GM19468 (cell line): ENCODE results near the gene N4BP2L2.
A peak's percentile ranks its signal among the peaks of the same experiment; 100 is the strongest.
"Not testable (repeated sequence)": the region's sequence is repeated elsewhere in the genome, so short reads cannot be mapped to it uniquely, and the experiment has no call there.

Source experiments
- ATAC-seq: cut with Tn5 transposase; IDR thresholded peaks from one replicate; pipeline ENCODE4 v1.9.1; 2021; ENCODE audit warnings: mild to moderate bottlenecking, moderate library complexity, moderate number of reproducible peaks; ENCODE audit not compliant: unreplicated experiment; ENCODE audit errors: extremely low read depth

N4BP2L2 gene

DNA sequence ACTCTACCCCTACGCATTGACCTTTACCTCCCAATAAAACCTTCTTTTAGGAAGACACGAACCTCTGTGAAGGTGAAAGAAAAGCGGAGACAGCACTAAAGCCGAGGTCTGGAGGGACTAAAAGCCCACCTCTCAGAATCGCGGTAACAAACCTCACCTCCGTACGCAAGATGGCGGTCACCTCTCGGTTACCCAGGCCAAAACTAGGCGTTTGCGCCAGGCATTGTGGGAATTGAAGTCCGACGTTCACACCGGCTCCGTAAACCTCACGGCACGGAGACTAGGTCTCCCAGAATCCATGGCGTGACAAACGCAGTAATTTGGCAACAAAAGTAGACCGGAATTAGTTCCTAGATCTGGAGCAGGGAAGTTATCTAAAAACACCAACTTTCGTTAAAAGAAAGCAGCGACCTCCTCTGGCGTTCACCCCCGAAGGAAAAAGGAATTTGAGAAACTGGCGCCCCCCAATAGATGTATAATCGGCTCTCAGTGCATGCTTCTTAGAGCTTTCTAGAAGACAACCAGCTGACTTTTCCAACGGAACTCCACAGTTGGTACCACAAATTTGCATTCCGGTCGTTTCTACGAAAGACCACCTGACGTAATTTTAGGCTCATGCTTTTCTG lies at the start of gene N4BP2L2:
Gene N4BP2L2, minus strand, starts transcription at position 175 of the 626 bp plus-strand sequence. CDS start 1,768 bp downstream, outside the sequence.
- ATAC-seq, result peak; percentile 99

DNA sequence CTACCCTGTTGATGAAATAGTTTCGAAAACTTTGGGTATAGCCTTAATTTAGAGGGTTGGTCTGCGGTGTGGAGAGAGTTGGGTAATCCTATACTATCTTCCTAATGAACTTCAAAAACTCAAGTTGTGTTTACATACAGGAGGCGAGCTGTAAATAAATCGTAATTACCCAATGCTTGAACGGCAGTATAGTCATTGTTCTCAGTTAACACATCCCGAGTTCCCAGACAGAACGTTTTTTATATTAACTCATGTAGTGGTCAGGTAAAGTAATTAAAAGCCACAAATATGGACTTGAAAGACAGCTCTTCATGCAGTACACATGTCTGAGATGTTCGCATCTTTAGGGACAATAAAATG lies 49.2 kb upstream of the N4BP2L2 start:
- no peak for ATAC-seq

DNA sequence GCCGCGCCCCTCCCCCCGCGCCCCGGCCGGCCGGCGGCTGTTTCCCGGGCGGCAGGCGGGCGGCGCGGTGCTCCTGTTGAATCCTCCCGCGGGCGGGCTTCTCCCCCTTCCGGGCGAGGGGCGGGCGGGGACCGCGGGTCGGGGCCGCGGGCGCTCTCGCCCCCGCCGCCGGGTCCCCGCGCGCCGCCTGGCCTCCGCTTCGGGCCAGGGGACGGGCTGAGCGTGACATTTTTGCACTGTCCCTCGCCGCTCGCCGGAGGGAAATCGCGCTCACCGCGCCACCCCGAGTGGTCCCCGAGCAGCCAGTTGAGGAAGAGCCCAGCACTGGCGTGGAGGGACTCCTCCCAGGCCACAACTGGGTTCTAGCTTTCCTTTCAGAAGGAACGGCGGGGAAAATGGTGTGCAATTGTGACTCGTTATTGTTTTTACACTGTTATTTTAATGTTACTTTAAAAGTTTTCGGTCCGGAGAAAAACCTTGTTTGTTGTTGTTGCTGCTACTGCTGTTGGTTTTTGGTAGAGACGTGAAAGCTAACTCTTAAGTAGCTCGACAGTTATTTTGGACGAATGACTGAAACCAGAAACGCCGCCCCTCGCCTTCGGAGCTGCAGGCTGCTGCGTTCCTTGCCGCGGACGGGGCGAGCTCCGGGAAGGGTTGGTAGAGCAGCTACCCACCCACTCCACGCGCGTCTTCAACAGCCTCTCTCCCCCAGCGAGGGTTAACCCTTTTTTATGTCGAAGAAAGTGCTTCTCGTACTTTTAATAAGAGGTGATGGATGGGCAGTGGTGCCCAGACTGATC lies 48.6 kb upstream of the N4BP2L2 start:
- peak; percentile 15 for ATAC-seq

DNA sequence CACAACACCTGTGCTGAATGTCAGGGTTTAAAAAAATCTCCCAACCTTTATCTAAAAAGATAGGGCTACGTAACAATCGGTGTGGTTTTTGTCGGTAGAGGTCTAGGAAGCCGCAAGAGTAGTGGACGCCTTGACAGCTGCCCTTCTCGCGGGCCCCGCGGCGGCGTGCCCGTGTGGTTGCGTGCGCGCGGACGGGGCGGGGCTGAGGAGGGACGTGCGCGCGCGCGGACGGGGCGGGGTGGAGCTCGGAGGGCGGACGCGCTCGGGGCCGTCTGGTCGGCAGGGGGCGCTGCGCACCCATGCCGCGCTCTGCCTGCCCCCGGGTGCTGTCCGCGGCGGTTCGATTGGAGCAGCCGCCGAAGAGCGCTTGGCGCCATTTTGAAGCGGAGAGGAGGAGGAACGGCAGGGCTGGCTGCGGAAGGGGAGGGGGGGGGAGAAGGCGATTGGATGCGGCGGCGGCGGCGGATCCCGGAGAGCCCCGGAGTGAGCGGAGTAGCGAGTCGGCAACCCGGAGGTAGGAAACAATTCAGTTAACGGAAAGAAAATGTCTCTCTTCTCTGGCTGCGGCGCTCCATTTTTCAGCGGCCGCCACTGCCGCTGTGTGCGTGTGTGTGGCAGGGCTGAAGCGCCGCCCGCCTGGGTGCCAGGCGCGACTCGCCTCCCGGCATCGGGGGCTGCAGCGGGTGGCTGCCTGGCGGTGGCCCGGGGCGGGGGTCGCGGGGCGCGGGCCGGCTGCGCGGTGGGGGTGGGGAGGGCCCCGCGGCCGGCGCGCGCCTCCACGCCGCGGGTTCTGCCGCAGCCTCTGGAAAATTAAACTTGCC lies 47.7 kb upstream of the N4BP2L2 start, which contains the start of gene PDS5B:
Gene PDS5B, plus strand, starts transcription at position 373 of the 821 bp plus-strand sequence. CDS start 62,321 bp downstream, outside the sequence.
- ATAC-seq, result peak; percentile 73

DNA sequence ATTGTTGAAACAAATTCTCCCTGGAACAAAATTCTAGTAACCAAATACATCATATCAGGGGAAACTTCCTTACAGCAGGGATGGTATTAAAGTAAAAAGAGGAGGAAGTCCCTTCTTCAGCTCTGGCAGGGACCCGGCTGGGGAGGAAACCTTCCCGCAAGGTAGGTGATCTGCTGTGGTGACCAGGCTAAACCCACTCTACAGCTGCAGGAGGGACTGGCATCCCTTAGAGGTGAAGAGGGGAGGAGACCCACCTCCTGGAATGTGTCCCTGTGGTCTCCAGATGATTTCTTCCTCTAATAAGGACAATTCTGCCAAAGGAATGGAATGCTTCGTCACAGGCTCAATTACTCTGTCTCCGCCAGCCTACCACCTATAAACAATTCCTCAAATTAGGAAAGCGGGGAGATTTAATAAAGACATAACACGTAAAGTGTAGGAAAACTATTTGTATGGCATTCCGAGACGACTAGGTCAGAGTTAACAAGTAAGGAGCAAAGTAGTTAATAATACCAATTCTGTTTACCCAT lies 47.0 kb upstream of the N4BP2L2 start:
- ATAC-seq, result no peak

DNA sequence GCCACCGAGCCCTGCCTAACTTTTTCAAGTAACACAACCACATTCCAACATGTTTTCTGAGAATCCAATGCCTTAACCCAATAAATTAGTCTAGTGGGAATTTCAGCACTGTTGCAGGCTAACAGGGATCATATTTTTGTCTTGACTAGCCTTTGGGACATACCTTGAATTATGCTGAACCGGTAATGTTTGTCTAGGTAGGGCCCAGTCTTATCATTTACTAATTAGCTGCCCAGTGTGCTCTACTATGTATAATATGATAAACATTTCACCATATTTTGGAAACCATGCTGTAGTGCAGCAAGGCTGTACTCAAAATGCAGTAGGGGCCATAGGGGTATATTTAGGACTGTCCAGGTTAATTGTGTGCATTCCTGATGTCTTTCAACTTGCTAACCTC lies 44.4 kb upstream of the N4BP2L2 start:
- ATAC-seq, result no peak

DNA sequence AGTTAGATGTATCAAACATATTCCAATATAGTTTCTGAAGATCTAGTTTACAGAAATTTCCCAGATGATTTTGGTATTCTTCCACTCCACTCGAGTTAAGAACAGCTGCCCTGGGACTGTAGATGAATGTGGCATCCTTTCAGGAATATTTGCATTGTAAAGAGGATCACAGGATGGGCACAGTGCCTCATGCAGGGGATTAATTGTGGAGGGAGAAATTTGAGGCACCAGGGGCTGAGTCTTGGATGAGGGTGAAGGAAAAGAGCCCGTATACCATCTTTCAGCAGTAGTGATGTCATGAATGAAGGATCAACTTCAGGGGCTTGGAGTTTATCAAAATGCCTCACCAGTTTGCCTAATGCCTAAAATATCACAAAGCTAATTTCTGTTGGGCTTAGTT lies 43.7 kb upstream of the N4BP2L2 start:
- ATAC-seq, result no peak

DNA sequence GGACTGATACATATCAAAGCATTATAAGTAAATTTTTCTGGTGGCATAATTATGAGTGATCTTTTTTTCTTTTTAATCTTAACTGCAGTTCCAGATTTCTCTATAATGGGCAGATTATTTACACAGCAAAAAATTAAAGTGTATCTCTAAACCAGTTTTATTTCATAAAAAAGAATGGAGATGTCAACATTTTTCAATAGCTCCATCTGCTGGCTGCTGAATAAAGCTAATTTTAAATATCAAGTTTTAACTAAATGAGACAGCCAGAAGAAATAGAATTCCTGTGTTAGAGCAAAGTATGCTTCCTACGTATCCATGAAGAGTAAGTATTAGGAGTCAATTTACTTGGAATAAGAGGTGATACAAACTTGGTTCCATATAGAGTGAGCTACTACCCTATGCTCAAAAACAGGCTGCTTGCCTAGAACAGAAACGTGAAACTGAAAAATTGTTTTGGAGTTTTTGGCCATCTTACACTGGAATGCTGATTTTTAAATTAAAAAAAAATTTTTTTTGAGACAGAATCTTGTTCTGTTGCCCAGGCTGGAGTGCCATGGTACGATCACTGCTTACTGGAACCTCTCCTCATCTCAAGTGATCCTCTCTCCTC lies 42.7 kb upstream of the N4BP2L2 start:
- no peak for ATAC-seq

DNA sequence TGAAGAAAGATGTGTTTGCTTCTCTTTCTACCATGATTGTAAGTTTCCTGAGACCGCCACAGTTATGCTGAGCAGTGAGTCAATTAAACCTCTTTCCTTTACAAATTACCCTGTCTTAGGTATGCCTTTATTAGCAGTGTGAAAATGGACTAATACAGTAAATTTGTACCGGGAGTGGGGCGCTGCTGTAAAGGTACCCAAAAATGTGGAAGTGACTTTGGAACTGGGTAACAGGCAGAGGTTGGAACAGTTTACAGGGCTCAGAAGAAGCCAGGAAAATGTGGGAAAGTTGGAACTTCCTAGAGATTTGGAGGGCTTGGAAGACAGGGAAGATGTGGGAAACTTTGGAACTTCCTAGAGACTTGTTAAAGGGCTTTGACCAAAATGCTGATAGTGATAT lies 38.4 kb upstream of the N4BP2L2 start:
- no peak for ATAC-seq

DNA sequence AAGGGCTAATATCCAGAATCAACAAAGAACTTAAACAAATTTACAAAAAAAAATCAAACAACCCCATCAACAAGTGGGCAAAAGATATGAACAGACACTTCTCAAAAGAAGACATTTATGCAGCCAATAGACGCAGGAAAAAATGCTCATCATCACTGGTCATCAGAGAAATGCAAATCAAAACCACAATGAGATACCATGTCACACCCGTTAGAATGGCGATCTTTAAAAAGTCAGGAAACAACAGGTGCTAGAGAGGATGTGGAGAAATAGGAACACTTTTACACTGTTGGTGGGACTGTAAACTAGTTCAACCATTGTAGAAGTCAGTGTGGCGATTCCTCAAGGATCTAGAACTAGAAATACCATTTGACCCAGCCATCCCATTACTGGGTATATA lies 37.1 kb upstream of the N4BP2L2 start:
- ATAC-seq, result not testable (repeated sequence)

DNA sequence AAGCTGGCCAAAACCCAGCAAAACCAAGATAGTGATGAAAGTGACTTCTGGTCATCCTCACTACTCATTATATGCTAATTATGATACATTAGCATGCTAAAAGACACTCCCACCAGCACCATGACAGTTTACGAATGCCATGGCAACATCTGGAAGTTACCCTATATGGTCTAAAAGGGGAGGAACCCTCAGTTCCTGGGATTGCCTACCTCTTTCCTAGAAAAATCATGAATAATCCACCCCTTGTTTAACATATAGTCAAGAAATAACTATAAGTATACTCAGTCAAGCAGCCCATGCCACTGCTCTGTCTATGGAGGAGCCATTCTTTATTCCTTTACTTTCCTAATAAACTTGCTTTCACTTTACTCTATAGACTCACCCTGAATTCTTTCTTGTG lies 22.2 kb upstream of the N4BP2L2 start:
- ATAC-seq, result not testable (repeated sequence)

DNA sequence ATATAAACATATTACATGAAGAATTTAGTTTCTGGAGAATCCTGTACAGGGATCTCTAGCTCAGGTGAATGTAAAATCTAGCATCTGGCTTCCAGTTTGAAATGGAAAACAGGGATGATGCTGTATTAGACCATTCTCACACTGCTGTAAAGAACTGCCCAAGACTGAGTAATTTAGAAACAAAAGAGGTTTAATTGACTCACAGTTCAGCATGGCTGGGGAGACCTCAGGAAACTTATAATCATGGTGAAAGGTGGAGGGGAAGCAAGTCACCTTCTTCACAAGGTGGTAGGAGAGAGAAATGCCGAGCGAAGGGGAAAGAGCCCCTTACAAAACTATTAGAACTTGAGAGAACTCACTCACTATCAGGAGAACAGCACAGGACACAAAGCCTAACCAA lies 17.0 kb upstream of the N4BP2L2 start:
- ATAC-seq, result no peak

DNA sequence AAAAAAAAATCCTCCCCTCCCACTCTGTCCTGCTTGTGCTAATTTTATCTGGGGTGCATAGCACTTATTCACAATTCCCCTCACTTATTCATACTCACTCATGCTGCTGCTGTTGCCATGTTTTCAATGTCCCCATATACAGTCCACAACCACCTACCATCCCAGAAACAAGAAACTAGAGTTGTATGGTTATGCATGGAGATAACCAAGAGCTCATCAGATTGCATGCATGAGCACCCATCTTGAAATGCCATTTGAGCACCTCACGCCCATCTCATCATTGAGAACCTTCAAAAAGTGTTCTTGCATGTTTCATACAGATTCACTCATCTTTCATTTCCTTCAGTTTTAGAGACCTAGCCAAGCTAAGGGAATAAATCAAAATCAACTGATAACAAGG lies 15.1 kb upstream of the N4BP2L2 start:
- no peak for ATAC-seq

DNA sequence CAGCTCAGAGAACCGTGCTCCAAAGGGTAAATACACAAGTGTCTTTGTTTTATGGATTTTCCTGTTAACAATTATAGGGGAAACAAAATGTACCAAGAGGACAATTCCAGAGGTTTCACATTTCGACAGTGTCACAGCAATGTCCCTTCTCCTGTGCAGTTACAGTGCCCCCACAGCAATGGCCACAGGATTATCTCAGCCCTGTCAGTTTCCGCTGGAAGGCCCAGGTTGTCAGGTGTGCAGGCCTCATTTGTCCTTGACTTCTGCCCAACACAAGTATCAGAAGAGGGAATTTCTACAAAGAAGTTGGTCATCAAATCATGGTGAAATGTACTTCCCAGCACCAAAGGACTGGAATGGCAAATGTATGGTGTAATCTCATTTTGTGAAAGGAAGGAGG lies 11.2 kb upstream of the N4BP2L2 start:
- ATAC-seq, result no peak

DNA sequence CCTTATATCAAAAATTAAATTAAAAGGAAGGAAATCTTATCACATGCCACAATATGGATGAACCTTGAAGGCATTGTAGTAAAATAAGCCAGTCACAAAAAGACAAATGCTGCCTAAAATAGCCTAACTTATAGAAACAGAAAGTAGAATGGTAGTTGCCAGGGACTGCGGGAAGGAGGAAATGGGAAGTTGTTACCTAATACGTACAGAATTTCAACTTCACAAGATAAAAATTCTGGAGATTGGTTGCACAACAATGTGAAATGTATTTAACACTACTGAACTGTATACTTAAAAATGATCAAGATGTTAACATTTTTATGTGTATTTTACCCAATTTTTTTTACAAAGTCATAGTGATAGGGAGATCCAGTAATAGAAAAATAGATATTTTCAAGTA lies 10.2 kb upstream of the N4BP2L2 start:
- no peak for ATAC-seq

DNA sequence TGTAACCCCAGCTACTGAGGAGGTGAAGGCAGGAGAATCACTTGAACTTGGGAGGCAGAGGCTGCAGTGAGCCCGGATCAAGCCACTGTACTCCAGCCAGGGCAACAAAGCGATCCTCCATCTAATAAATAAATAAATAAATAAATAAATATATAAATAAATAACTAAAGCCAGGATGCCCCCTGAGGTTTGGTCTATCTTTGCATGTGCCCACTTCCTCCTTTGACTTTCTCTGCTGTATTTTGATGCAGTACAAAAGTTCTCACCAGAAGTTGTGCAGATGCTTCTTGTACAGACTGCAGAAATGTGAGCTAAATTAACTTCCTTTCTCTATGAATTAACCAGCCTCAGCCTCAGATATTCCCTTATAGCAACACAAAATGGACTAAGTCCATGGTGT lies 6.5 kb upstream of the N4BP2L2 start:
- ATAC-seq, result peak; percentile 46

DNA sequence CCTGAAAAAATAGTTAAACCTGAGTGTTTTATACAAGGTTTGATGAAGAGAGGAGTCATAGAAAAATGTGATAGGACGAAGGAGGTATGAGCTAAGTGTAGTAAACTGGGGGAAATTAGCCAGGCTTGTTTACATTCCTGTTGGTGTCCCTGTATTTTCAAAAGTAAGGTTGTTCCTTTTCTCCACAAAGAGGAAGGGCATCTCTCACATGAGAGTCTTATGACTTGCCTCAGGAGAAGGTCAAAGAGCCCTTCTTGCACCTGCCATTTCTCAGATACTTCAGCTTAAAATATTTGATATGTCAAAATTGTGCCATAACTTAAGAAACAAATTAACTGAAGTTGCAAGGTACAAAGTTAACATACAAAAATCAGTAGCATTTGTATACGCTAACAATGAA lies 3.6 kb upstream of the N4BP2L2 start:
- ATAC-seq, result no peak

DNA sequence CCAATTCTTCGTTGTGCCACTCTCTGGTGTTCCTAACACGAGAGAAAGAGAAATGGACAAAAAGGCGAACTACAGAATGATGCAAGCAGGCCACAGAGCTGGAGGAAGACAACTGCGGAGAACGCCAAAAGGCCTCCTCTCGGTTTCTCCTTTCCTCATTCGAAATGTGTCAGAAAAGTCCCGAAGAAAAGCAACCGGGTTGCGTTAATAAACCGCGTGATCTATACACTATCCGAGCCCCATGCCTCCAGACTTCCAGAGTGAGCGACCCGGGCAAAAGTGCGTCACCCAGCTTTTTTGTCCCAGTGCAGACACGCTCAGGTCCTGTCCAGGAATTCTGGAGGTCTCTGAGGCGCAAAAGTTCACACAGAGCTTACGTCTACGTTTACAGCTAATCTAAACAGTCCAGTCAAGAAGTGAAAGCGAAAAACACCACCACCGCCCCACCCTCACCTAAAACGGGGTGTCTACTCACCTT lies 413 bp downstream of the N4BP2L2 start:
- peak; percentile 4 for ATAC-seq

DNA sequence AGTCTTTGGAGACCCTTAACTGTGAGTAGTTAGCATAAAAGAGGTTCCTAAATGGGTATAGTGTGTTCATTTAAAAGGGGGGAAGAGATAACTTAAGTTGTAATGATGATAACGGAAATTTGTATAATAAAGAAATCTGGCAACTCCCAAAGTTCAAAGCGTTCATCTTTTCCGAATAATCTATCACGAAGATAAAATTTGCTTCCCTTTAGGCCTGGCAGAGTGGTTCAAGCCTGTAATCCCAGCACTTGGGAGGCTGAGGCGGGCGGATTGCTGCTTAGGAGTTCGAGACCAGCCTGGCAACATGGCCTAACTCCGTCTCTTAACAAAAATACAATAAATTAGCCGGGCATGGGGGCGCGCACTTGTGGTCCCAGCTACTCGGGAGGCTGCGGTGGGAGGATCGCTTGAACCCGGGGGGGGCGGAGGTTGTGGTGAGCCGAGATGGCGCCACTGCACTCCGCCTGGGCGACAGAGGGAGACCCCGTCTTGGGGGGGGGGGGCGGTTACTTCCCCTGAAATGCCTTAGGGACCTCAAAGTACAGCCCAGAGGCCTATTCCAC lies 934 bp downstream of the N4BP2L2 start:
- no peak for ATAC-seq

DNA sequence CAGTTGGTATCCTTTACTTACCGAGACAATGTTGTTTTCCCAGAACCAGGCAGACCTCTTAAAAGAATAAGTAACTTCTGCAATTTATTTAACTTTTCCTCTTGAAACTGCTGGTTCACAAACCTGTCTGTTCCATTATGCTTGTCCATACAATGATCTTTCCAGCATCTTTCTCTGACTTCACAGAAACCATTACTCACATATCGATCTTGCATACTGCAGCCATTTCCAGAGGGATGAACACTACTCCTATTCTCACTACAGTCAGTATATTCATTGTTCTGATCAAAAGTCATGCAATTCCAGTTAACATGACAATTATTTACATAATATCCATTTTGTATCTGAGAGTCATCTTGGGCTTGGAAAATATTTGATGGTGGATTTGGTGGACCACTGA lies 2.8 kb downstream of the N4BP2L2 start:
- no peak for ATAC-seq
